Measurements from ENCODE around the gene DCUN1D3.

GRCh38 chr16:20910781-20911321 is 10.7 kb upstream of the DCUN1D3 start:
- TF ChIP-seq POLR2A (IDR thresholded peaks at IDR 0.05): no peak
- TF ChIP-seq, protein P1, sequence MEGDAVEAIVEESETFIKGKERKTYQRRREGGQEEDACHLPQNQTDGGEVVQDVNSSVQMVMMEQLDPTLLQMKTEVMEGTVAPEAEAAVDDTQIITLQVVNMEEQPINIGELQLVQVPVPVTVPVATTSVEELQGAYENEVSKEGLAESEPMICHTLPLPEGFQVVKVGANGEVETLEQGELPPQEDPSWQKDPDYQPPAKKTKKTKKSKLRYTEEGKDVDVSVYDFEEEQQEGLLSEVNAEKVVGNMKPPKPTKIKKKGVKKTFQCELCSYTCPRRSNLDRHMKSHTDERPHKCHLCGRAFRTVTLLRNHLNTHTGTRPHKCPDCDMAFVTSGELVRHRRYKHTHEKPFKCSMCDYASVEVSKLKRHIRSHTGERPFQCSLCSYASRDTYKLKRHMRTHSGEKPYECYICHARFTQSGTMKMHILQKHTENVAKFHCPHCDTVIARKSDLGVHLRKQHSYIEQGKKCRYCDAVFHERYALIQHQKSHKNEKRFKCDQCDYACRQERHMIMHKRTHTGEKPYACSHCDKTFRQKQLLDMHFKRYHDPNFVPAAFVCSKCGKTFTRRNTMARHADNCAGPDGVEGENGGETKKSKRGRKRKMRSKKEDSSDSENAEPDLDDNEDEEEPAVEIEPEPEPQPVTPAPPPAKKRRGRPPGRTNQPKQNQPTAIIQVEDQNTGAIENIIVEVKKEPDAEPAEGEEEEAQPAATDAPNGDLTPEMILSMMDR (IDR thresholded peaks at IDR 0.05): no peak
